ENCODE measurements around the gene CD7.

Gene CD7

GRCh38 chr17:82272495-82273326, 44.7 kb downstream of the CD7 start:
- TF ChIP-seq, protein P1, sequence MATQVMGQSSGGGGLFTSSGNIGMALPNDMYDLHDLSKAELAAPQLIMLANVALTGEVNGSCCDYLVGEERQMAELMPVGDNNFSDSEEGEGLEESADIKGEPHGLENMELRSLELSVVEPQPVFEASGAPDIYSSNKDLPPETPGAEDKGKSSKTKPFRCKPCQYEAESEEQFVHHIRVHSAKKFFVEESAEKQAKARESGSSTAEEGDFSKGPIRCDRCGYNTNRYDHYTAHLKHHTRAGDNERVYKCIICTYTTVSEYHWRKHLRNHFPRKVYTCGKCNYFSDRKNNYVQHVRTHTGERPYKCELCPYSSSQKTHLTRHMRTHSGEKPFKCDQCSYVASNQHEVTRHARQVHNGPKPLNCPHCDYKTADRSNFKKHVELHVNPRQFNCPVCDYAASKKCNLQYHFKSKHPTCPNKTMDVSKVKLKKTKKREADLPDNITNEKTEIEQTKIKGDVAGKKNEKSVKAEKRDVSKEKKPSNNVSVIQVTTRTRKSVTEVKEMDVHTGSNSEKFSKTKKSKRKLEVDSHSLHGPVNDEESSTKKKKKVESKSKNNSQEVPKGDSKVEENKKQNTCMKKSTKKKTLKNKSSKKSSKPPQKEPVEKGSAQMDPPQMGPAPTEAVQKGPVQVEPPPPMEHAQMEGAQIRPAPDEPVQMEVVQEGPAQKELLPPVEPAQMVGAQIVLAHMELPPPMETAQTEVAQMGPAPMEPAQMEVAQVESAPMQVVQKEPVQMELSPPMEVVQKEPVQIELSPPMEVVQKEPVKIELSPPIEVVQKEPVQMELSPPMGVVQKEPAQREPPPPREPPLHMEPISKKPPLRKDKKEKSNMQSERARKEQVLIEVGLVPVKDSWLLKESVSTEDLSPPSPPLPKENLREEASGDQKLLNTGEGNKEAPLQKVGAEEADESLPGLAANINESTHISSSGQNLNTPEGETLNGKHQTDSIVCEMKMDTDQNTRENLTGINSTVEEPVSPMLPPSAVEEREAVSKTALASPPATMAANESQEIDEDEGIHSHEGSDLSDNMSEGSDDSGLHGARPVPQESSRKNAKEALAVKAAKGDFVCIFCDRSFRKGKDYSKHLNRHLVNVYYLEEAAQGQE (IDR thresholded peaks at IDR 0.05; ENCODE audit: insufficient read depth in 1 of 2, low read depth in 2 of 2, low read length in 2 of 2), result no peak
- peak; percentile 75 for TF ChIP-seq FOXP2 (optimal IDR thresholded peaks at IDR 0.05; ENCODE audit: borderline replicate concordance, extremely low read depth, extremely low read length, insufficient read depth)

- TF ChIP-seq SIN3A (IDR thresholded peaks at IDR 0.05; ENCODE audit: borderline replicate concordance, insufficient read depth, low read length) (no peak), FOXP2 (optimal IDR thresholded peaks at IDR 0.05; ENCODE audit: borderline replicate concordance, extremely low read depth, extremely low read length, insufficient read depth) (no peak), TAF1 (IDR thresholded peaks at IDR 0.05; ENCODE audit: borderline replicate concordance, insufficient read depth, low read length) (no peak)
- TF ChIP-seq, protein P1 (IDR thresholded peaks at IDR 0.05; ENCODE audit: insufficient read depth in 1 of 2, low read depth in 2 of 2, low read length in 2 of 2), result no peak
Observed at GRCh38 chr17:82271401-82271800, 46.0 kb downstream of the CD7 start.

GRCh38 chr17:82270651-82271050, 46.8 kb downstream of the CD7 start:
- TF ChIP-seq FOXP2 (optimal IDR thresholded peaks at IDR 0.05; ENCODE audit: borderline replicate concordance, extremely low read depth, extremely low read length, insufficient read depth) (no peak), POLR2AphosphoS5 (IDR thresholded peaks at IDR 0.05; ENCODE audit: low read depth, low read length) (no peak), TAF1 (IDR thresholded peaks at IDR 0.05; ENCODE audit: borderline replicate concordance, insufficient read depth, low read length) (no peak), SIN3A (IDR thresholded peaks at IDR 0.05; ENCODE audit: borderline replicate concordance, insufficient read depth, low read length) (no peak)
- TF ChIP-seq, protein P1 (IDR thresholded peaks at IDR 0.05; ENCODE audit: insufficient read depth in 1 of 2, low read depth in 2 of 2, low read length in 2 of 2), result no peak

DNA sequence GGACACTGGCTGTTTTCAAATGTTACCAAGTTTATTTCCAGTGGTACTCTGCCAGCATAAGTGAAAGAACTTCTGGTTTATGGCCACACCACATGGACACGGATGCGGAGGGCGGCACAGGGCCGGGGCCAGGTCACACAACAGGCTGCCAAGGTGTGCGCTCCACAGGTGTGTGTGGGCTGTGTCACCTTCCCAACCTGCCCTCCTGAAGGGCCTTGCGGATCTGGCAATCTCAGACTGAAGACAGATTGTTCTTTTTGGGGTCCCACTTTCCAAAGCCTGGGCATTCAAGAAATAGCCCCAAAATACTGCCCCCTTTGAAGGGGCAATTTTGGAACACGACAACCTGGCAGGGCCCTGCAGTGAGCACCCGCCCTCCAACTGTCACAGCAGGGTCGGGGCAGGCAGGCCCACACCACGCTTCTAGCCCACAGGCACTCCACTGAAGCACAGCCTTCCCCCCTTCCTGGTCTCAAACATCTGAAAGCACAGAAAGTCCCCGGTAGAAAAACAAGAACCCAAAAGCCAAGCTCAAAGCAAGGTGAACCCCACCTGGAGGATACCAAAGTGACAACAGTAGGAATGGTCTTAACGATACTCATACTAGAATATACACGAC, 47.4 kb downstream of the CD7 start:
- TF ChIP-seq TAF1 (IDR thresholded peaks at IDR 0.05; ENCODE audit: borderline replicate concordance, insufficient read depth, low read length) (no peak), FOXP2 (optimal IDR thresholded peaks at IDR 0.05; ENCODE audit: borderline replicate concordance, extremely low read depth, extremely low read length, insufficient read depth) (no peak), SIN3A (IDR thresholded peaks at IDR 0.05; ENCODE audit: borderline replicate concordance, insufficient read depth, low read length) (no peak), POLR2AphosphoS5 (IDR thresholded peaks at IDR 0.05; ENCODE audit: low read depth, low read length) (no peak)
- TF ChIP-seq, protein P1 (IDR thresholded peaks at IDR 0.05; ENCODE audit: insufficient read depth in 1 of 2, low read depth in 2 of 2, low read length in 2 of 2), result no peak

Data from PFSK-1 (cell line).